A549 (cell line): ENCODE measurements around the gene C4BPB.

ENCODE experiments used
- CTCF ChIP-seq: fragments of >200 bp; sonication (Bioruptor Twin); formaldehyde crosslinking; IDR thresholded peaks from 3 replicates; pipeline ENCODE4 v1.5.1; 2016
- RARB ChIP-seq: fragments of 250-450 bp; sonication (Bioruptor Pico); IDR thresholded peaks from 2 replicates; pipeline ENCODE4 v1.8.0; 2021; ENCODE audit warnings: mild to moderate bottlenecking, moderate library complexity

DNA sequence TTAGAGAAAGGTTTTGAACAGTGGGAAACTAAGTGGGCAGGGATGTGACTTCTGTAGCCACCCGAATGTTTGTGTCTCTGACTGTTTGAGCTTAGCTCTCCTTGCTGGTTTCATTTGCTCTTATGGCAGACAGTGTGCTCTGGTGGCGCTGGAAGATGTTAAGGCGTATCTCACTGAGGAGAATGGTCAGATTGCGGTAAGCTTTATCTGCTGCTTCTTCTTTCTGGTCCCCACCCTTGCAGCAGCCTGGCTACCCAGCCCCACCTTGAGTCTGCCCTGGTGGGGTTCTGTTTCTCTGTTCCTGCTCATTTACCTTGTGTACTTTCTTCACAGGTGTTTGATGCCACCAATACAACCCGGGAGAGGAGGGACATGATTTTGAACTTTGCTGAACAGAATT lies 25.6 kb upstream of the C4BPB start:
- TF ChIP-seq CTCF (no peak), RARB (CRISPR knock-in tag) (no peak)
